ENCODE results near the gene IL17RC. TPM values are rescaled to one million over a fixed set of nuclear protein-coding genes. Genes with fewer than 3 reads are reported as not detected.

IL17RC gene
- total and polyA plus RNA-seq, 5 donors from 2014 or later, result 1.1 to 9.5 (median 5.6) TPM

GRCh38 chr3:9944271-9944670 lies 27.4 kb downstream of the IL17RC start:
- no peak for DNase-seq
- Mint-ChIP-seq H3K36me3 (peaks cover 9% of the 10 kb centered on the region), H3K27me3 (peaks cover 6% of the 10 kb centered on the region), H3K27ac (no peak overlapping the region), H3K9me3 (no peaks in the 10 kb centered on the region), H3K4me3 (peak overlapping the region in 2 of 4 donors; percentile 39 to 47), H3K4me1 (peaks cover 0 to 7% (median 3%) of the 10 kb centered on the region in 4 donors)
- Histone ChIP-seq H3K27ac (ENCODE audit: insufficient read depth, low read length, poor library complexity, severe bottlenecking) (no peak overlapping the region), H3K4me3 (ENCODE audit: low read depth, low read length) (no peak overlapping the region), H3K27me3 (ENCODE audit: control insufficient read depth, insufficient read depth, low read length) (no peaks in the 10 kb centered on the region), H3K36me3 (ENCODE audit: control insufficient read depth, insufficient read depth, low read length) (no peaks in the 10 kb centered on the region), H3K9me3 (ENCODE audit: control insufficient read depth in 2 of 2, low read length in 2 of 2) (no peaks in the 10 kb centered on the region), H3K4me1 (ENCODE audit: control insufficient read depth, insufficient read depth, low read length, poor library complexity, severe bottlenecking) (no peaks in the 10 kb centered on the region)
- no peak for ATAC-seq (ENCODE audit: low read depth in 2 of 2)

GRCh38 chr3:9945358-9945757 lies 28.5 kb downstream of the IL17RC start:
- ATAC-seq (ENCODE audit: low read depth in 2 of 2), result no peak

GRCh38 chr3:9946112-9947024 lies 29.5 kb downstream of the IL17RC start:
- H3K36me3 ChIP-seq (ENCODE audit: control insufficient read depth, insufficient read depth, low read length), result no peaks in the 10 kb centered on the region
- H3K4me3 ChIP-seq (ENCODE audit: low read depth, low read length), result no peak overlapping the region
- DNase-seq (peak; percentile 69 to 86 (median 84)), ATAC-seq (ENCODE audit: low read depth in 2 of 2) (peak; percentile 90 to 91)
- peak overlapping the region; percentile 64 for H3K27ac ChIP-seq (ENCODE audit: insufficient read depth, low read length, poor library complexity, severe bottlenecking)
- no peaks in the 10 kb centered on the region for H3K9me3 Mint-ChIP-seq
- peak overlapping the region in 3 of 4 donors; percentile 57 to 77 (median 66) for H3K4me3 Mint-ChIP-seq
- H3K9me3 ChIP-seq (ENCODE audit: control insufficient read depth in 2 of 2, low read length in 2 of 2), result no peaks in the 10 kb centered on the region
- peak overlapping the region in 2 of 3 donors; percentile 36 to 68 for H3K27ac Mint-ChIP-seq
- peaks cover 0 to 17% (median 8%) of the 10 kb centered on the region in 4 donors for H3K4me1 Mint-ChIP-seq
- H3K4me1 ChIP-seq (ENCODE audit: control insufficient read depth, insufficient read depth, low read length, poor library complexity, severe bottlenecking), result peaks cover 5% of the 10 kb centered on the region
- H3K27me3 Mint-ChIP-seq, result peaks cover 6% of the 10 kb centered on the region
- H3K36me3 Mint-ChIP-seq, result peaks cover 5% of the 10 kb centered on the region
- no peaks in the 10 kb centered on the region for H3K27me3 ChIP-seq (ENCODE audit: control insufficient read depth, insufficient read depth, low read length)

More at GRCh38 chr3:9945358-9945757, 28.5 kb downstream of the IL17RC start:
- H3K27ac Mint-ChIP-seq, result no peak overlapping the region
- DNase-seq, result no peak
- H3K27me3 Mint-ChIP-seq, result peaks cover 6% of the 10 kb centered on the region
- H3K9me3 Mint-ChIP-seq, result no peaks in the 10 kb centered on the region
- H3K36me3 ChIP-seq (ENCODE audit: control insufficient read depth, insufficient read depth, low read length), result no peaks in the 10 kb centered on the region
- peaks cover 9% of the 10 kb centered on the region for H3K36me3 Mint-ChIP-seq
- H3K4me1 ChIP-seq (ENCODE audit: control insufficient read depth, insufficient read depth, low read length, poor library complexity, severe bottlenecking), result no peaks in the 10 kb centered on the region
- peak overlapping the region in 2 of 4 donors; percentile 53 to 54 for H3K4me3 Mint-ChIP-seq
- H3K9me3 ChIP-seq (ENCODE audit: control insufficient read depth in 2 of 2, low read length in 2 of 2), result no peaks in the 10 kb centered on the region
- peaks cover 0 to 8% (median 3%) of the 10 kb centered on the region in 4 donors for H3K4me1 Mint-ChIP-seq
- H3K27ac ChIP-seq (ENCODE audit: insufficient read depth, low read length, poor library complexity, severe bottlenecking), result no peak overlapping the region
- H3K4me3 ChIP-seq (ENCODE audit: low read depth, low read length), result no peak overlapping the region
- no peaks in the 10 kb centered on the region for H3K27me3 ChIP-seq (ENCODE audit: control insufficient read depth, insufficient read depth, low read length)

- H3K27ac Mint-ChIP-seq, result no peak overlapping the region
Measured at GRCh38 chr3:9947025-9947995, 30.4 kb downstream of the IL17RC start.

GRCh38 chr3:9948586-9948985 lies 31.7 kb downstream of the IL17RC start:
- DNase-seq (no peak), ATAC-seq (ENCODE audit: low read depth in 2 of 2) (no peak)
- H3K27me3 ChIP-seq (ENCODE audit: control insufficient read depth, insufficient read depth, low read length), result no peaks in the 10 kb centered on the region
- H3K9me3 Mint-ChIP-seq, result no peaks in the 10 kb centered on the region
- no peaks in the 10 kb centered on the region for H3K9me3 ChIP-seq (ENCODE audit: control insufficient read depth in 2 of 2, low read length in 2 of 2)
- peaks cover 0 to 25% (median 13%) of the 10 kb centered on the region in 4 donors for H3K4me1 Mint-ChIP-seq
- peaks cover 12% of the 10 kb centered on the region for H3K4me1 ChIP-seq (ENCODE audit: control insufficient read depth, insufficient read depth, low read length, poor library complexity, severe bottlenecking)
- H3K36me3 Mint-ChIP-seq, result no peaks in the 10 kb centered on the region
- H3K27ac Mint-ChIP-seq, result no peak overlapping the region
- no peak overlapping the region for H3K4me3 ChIP-seq (ENCODE audit: low read depth, low read length)
- H3K27ac ChIP-seq (ENCODE audit: insufficient read depth, low read length, poor library complexity, severe bottlenecking), result no peak overlapping the region
- H3K4me3 Mint-ChIP-seq, result no peak overlapping the region
- peaks cover 6% of the 10 kb centered on the region for H3K27me3 Mint-ChIP-seq
- no peaks in the 10 kb centered on the region for H3K36me3 ChIP-seq (ENCODE audit: control insufficient read depth, insufficient read depth, low read length)

More at GRCh38 chr3:9947025-9947995, 30.4 kb downstream of the IL17RC start:
- peaks cover 0 to 19% (median 10%) of the 10 kb centered on the region in 4 donors for H3K4me1 Mint-ChIP-seq
- peak overlapping the region; percentile 14 for H3K27ac ChIP-seq (ENCODE audit: insufficient read depth, low read length, poor library complexity, severe bottlenecking)
- no peaks in the 10 kb centered on the region for H3K9me3 Mint-ChIP-seq
- peaks cover 6% of the 10 kb centered on the region for H3K27me3 Mint-ChIP-seq
- H3K27me3 ChIP-seq (ENCODE audit: control insufficient read depth, insufficient read depth, low read length), result no peaks in the 10 kb centered on the region
- ATAC-seq (ENCODE audit: low read depth in 2 of 2) (no peak), DNase-seq (no peak)
- no peaks in the 10 kb centered on the region for H3K36me3 ChIP-seq (ENCODE audit: control insufficient read depth, insufficient read depth, low read length)
- H3K4me3 Mint-ChIP-seq, result no peak overlapping the region
- H3K4me1 ChIP-seq (ENCODE audit: control insufficient read depth, insufficient read depth, low read length, poor library complexity, severe bottlenecking), result peaks cover 12% of the 10 kb centered on the region
- no peaks in the 10 kb centered on the region for H3K9me3 ChIP-seq (ENCODE audit: control insufficient read depth in 2 of 2, low read length in 2 of 2)
- H3K4me3 ChIP-seq (ENCODE audit: low read depth, low read length), result no peak overlapping the region
- peaks cover 1% of the 10 kb centered on the region for H3K36me3 Mint-ChIP-seq

GRCh38 chr3:9949115-9949514 lies 32.2 kb downstream of the IL17RC start:
- Histone ChIP-seq H3K27me3 (ENCODE audit: control insufficient read depth, insufficient read depth, low read length) (no peaks in the 10 kb centered on the region), H3K9me3 (ENCODE audit: control insufficient read depth in 2 of 2, low read length in 2 of 2) (no peaks in the 10 kb centered on the region), H3K36me3 (ENCODE audit: control insufficient read depth, insufficient read depth, low read length) (no peaks in the 10 kb centered on the region), H3K4me3 (ENCODE audit: low read depth, low read length) (no peak overlapping the region), H3K27ac (ENCODE audit: insufficient read depth, low read length, poor library complexity, severe bottlenecking) (no peak overlapping the region), H3K4me1 (ENCODE audit: control insufficient read depth, insufficient read depth, low read length, poor library complexity, severe bottlenecking) (peaks cover 12% of the 10 kb centered on the region)
- H3K4me1 Mint-ChIP-seq, result peaks cover 0 to 25% (median 13%) of the 10 kb centered on the region in 4 donors
- DNase-seq, result no peak
- ATAC-seq (ENCODE audit: low read depth in 2 of 2), result no peak
- peaks cover 6% of the 10 kb centered on the region for H3K27me3 Mint-ChIP-seq
- no peak overlapping the region for H3K4me3 Mint-ChIP-seq
- no peaks in the 10 kb centered on the region for H3K36me3 Mint-ChIP-seq
- H3K9me3 Mint-ChIP-seq, result no peaks in the 10 kb centered on the region
- H3K27ac Mint-ChIP-seq, result no peak overlapping the region

- ATAC-seq (ENCODE audit: low read depth in 2 of 2), result no peak
- H3K27ac Mint-ChIP-seq, result peak overlapping the region in 1 of 3 donors; percentile 69
- no peaks in the 10 kb centered on the region for H3K9me3 ChIP-seq (ENCODE audit: control insufficient read depth in 2 of 2, low read length in 2 of 2)
Measured at GRCh38 chr3:9949626-9950025, 32.7 kb downstream of the IL17RC start.

More at GRCh38 chr3:9949626-9950025, 32.7 kb downstream of the IL17RC start:
- no peak for DNase-seq
- H3K36me3 ChIP-seq (ENCODE audit: control insufficient read depth, insufficient read depth, low read length), result no peaks in the 10 kb centered on the region
- Mint-ChIP-seq H3K4me3 (no peak overlapping the region), H3K4me1 (peaks cover 0 to 25% (median 13%) of the 10 kb centered on the region in 4 donors), H3K27me3 (peaks cover 6% of the 10 kb centered on the region), H3K36me3 (no peaks in the 10 kb centered on the region), H3K9me3 (no peaks in the 10 kb centered on the region)
- H3K4me3 ChIP-seq (ENCODE audit: low read depth, low read length), result no peak overlapping the region
- H3K27me3 ChIP-seq (ENCODE audit: control insufficient read depth, insufficient read depth, low read length), result no peaks in the 10 kb centered on the region
- H3K4me1 ChIP-seq (ENCODE audit: control insufficient read depth, insufficient read depth, low read length, poor library complexity, severe bottlenecking), result peaks cover 12% of the 10 kb centered on the region
- no peak overlapping the region for H3K27ac ChIP-seq (ENCODE audit: insufficient read depth, low read length, poor library complexity, severe bottlenecking)
